ENCODE measurements around the gene RERE. TPM values are rescaled to one million over a fixed set of nuclear protein-coding genes. Genes with fewer than 3 reads are reported as not detected.

The RERE gene
- polyA plus RNA-seq, 1 experiment: 14.3 TPM

DNA sequence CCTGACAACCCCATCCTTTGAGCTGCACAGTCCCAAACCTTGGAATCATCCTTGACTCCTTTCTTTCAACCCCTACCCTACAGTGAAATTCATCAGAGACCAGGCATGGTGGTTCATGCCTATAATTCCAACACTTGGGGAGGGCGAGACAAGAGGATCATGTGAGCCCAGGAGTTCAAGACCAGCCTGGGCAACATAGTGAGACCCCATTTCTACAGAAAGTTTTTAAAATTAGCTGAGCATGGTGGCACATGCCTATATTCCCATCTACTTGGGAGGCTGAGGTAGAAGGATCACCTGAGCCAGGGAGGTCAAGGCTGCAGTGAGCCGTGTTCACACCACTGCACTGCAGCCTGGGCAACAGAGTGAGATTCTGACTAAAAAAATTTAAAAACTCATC, 34.5 kb downstream of the RERE start:
- Histone ChIP-seq H3K4me3 (ENCODE audit: low read depth, low read length) (no peak overlapping the region), H3K27ac (ENCODE audit: low read depth, low read length) (no peak overlapping the region), H3K9me3 (ENCODE audit: control insufficient read depth, insufficient read depth, low read length) (no peaks in the 10 kb centered on the region), H3K27me3 (ENCODE audit: control insufficient read depth, insufficient read depth, low read length) (no peaks in the 10 kb centered on the region)
- DNase-seq (ENCODE audit: low read depth, low spot score): no peak
- TF ChIP-seq, protein P1, sequence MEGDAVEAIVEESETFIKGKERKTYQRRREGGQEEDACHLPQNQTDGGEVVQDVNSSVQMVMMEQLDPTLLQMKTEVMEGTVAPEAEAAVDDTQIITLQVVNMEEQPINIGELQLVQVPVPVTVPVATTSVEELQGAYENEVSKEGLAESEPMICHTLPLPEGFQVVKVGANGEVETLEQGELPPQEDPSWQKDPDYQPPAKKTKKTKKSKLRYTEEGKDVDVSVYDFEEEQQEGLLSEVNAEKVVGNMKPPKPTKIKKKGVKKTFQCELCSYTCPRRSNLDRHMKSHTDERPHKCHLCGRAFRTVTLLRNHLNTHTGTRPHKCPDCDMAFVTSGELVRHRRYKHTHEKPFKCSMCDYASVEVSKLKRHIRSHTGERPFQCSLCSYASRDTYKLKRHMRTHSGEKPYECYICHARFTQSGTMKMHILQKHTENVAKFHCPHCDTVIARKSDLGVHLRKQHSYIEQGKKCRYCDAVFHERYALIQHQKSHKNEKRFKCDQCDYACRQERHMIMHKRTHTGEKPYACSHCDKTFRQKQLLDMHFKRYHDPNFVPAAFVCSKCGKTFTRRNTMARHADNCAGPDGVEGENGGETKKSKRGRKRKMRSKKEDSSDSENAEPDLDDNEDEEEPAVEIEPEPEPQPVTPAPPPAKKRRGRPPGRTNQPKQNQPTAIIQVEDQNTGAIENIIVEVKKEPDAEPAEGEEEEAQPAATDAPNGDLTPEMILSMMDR (IDR thresholded peaks at IDR 0.05; ENCODE audit: low read depth, low read length): no peak
- CTCF ChIA-PET: no interaction called here
- POLR2A ChIA-PET: no interaction called here

DNA sequence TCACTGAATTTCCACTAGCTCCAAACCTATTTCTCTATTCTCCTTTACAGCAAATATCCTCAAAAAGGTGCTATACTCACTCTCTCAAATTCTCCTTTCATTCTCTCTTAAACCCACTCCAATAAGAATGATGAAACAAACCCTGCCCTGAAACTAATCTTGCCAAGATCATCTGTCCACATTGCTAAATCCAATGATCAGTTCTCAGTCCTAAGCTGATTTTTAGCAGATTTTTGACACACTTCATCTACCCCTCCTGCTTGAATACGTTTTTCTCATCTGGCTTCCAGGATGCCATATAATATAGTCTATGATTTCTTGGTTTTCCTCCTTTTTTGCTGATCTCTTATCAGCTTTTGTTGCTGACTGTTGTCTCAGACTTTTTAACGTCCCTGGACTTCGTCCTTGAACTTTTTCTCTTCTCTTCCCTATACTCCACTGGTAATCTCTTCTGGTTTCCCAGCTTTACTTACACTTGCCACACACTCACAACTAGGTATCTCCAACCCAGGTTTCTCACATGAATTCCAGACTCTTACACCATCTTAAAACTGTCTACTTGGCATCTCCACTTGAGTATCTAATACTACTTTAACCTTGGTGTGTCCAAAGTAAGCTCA, 35.3 kb downstream of the RERE start:
- H3K4me3 ChIP-seq (ENCODE audit: low read depth, low read length): no peak overlapping the region
- no peak for DNase-seq (ENCODE audit: low read depth, low spot score)
- CTCF ChIA-PET: interaction anchor here (0.6 kb wide), 1 partner anchor 151 kb away, joined by 3 read pairs; no protein-coding TSS in a partner anchor
- no peak overlapping the region for H3K27ac ChIP-seq (ENCODE audit: low read depth, low read length)
- H3K27me3 ChIP-seq (ENCODE audit: control insufficient read depth, insufficient read depth, low read length): no peaks in the 10 kb centered on the region
- H3K9me3 ChIP-seq (ENCODE audit: control insufficient read depth, insufficient read depth, low read length): no peaks in the 10 kb centered on the region
- POLR2A ChIA-PET: no interaction called here
- TF ChIP-seq, protein P1 (IDR thresholded peaks at IDR 0.05; ENCODE audit: low read depth, low read length): no peak

DNA sequence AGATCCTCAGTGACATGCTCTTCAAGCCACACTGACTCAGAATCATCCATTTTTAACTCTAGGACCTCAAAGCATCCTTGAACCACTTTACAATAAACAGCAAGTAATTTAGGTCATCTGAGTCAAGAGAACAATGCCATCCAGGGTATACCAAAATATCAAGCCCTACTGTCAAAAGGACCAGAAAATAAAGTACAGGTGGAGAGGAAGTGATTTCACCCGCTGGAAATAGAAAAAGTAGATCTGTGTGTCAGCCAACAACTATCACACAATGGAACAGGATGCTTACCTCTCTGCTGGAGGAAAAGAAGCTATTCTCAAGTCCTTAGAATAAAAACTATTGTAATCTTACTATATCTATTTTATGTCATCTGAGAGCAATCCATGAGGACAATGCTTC, 37.0 kb downstream of the RERE start:
- DNase-seq (ENCODE audit: low read depth, low spot score): no peak
- TF ChIP-seq, protein P1 (IDR thresholded peaks at IDR 0.05; ENCODE audit: low read depth, low read length): no peak
- POLR2A ChIA-PET: no interaction called here
- Histone ChIP-seq H3K27ac (ENCODE audit: low read depth, low read length) (no peak overlapping the region), H3K9me3 (ENCODE audit: control insufficient read depth, insufficient read depth, low read length) (no peaks in the 10 kb centered on the region), H3K4me3 (ENCODE audit: low read depth, low read length) (no peak overlapping the region), H3K27me3 (ENCODE audit: control insufficient read depth, insufficient read depth, low read length) (no peaks in the 10 kb centered on the region)
- CTCF ChIA-PET: no interaction called here

DNA sequence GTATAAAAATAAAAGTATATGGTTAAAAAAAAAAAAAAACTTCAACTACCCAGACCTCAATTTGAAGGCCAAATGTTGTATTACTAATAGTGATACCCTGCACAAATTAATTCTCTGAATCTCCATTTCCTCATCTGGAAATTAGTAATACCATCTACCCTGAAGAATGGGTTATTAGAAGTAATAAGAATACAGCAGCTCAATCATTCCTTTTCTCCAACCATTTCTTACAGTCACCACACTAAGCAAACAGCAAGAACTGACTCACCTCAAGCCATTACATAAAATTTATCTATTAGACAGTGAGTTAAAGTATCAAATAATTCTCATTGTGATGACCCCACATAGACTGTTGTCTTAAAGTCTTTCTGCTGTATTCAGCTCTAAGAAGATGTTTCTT, 39.6 kb downstream of the RERE start:
- Histone ChIP-seq H3K9me3 (ENCODE audit: control insufficient read depth, insufficient read depth, low read length) (no peaks in the 10 kb centered on the region), H3K27me3 (ENCODE audit: control insufficient read depth, insufficient read depth, low read length) (no peaks in the 10 kb centered on the region), H3K27ac (ENCODE audit: low read depth, low read length) (no peak overlapping the region), H3K4me3 (ENCODE audit: low read depth, low read length) (no peak overlapping the region)
- ChIA-PET CTCF (interaction anchor here (2.1 kb wide), 1 partner anchor 71 kb away, joined by 5 read pairs; no protein-coding TSS in a partner anchor), POLR2A (interaction anchor here (0.7 kb wide), 1 partner anchor 65 kb away, joined by 3 read pairs; no protein-coding TSS in a partner anchor)
- TF ChIP-seq, protein P1 (IDR thresholded peaks at IDR 0.05; ENCODE audit: low read depth, low read length): no peak
- no peak for DNase-seq (ENCODE audit: low read depth, low spot score)

DNA sequence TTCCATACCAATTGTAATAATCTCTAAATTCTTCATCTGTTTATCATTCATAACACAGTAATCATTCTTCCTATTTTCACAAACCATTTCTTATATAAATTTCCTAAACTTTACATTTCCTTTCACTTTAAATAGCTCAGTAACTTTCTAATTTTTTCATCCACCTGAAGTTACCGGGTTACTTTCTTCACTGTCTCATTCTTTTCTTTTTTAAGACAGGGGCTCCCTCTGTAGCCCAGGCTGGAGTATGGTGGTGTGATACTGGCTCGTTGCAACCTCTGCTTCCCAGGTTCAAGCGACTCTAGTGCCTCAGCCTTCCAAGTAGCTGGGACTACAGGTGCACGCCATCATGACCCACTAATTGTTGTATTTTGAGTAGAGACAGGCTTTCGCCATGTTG, 41.3 kb downstream of the RERE start:
- TF ChIP-seq, protein P1 (IDR thresholded peaks at IDR 0.05; ENCODE audit: low read depth, low read length): no peak
- POLR2A ChIA-PET: no interaction called here
- no peak overlapping the region for H3K4me3 ChIP-seq (ENCODE audit: low read depth, low read length)
- CTCF ChIA-PET: interaction anchor here (1.1 to 2.1 kb wide), 3 partner anchors 9 to 215 kb away, joined by 4 to 8 read pairs (median 5); no protein-coding TSS in a partner anchor
- no peak for DNase-seq (ENCODE audit: low read depth, low spot score)
- H3K27ac ChIP-seq (ENCODE audit: low read depth, low read length): no peak overlapping the region
- H3K27me3 ChIP-seq (ENCODE audit: control insufficient read depth, insufficient read depth, low read length): no peaks in the 10 kb centered on the region
- no peaks in the 10 kb centered on the region for H3K9me3 ChIP-seq (ENCODE audit: control insufficient read depth, insufficient read depth, low read length)

Data from AG04450 (cell line).